Heart left ventricle (tissue), 13 donors: ENCODE data around the gene PCNX1.

ENCODE experiments used
- CTCF ChIP-seq, 12 donors: fragments of 200-600 bp; sonication (generic) in 4 of 12; IDR thresholded peaks; one replicate each; pipeline versions ENCODE4 v1.5.0 to v1.8.0; 2018 to 2022; ENCODE audit warnings: antibody characterized with exemption in 12 of 12, mild to moderate bottlenecking in 5 of 12
- POLR2A ChIP-seq, 2 donors: fragments of 450-650 bp; IDR thresholded peaks; one replicate each; pipeline ENCODE4 v1.6.1; 2017; ENCODE audit warnings: antibody characterized with exemption in 2 of 2, mild to moderate bottlenecking in 2 of 2, moderate library complexity in 2 of 2
- donor health status: ischemic (EF 13 %, LVEDD 7.1; RV severe dilation, severe dysfunction).
- donor health status: DM: no; HTN: yes; CAD: no.
- donor health status: DM: no; HTN: no; CAD: no.
- donor health status: ischemic (EF 25% LVEDD 6.9; RV normal size, moderate dysfunction).
- donor health status: ischemic (EF 25% LVEDD 5.7; RV mildly dilated, moderate dysfunction).
- donor health status: ischemic (EF 35%, LVEDD 5.7; RV mildly dilated, moderate dysfunction).
- donor health status: nonischemic (EF 11% LVEDD 7.7; RV severe dilation, severe dysfunction).
- donor health status: DM: yes; HTN: yes; CAD: no.
- donor health status: PGD.
- donor health status: ischemic (EF 29% LVEDD 5.4; RV normal size, mild dysfunction).
- donor health status: nonischemic (EF 23%, LVEDD 6.1; RV moderate dilation, normal function).

GRCh38 chr14:70917633-70918032, 10.4 kb downstream of the PCNX1 start:
- TF ChIP-seq CTCF (IDR thresholded peaks at IDR 0.05) (no peak), POLR2A (IDR thresholded peaks at IDR 0.05) (no peak)
